HG03139 (cell line): ENCODE measurements around the gene NRN1L.
"Not testable (repeated sequence)": the region's sequence is repeated elsewhere in the genome, so short reads cannot be mapped to it uniquely, and the experiment has no call there.

Experiments used
- ATAC-seq: cut with Tn5 transposase; IDR thresholded peaks from one replicate; pipeline ENCODE4 v1.9.1; 2021; ENCODE audit not compliant: unreplicated experiment

Gene NRN1L

GRCh38 chr16:67881621-67882161 lies 3.0 kb upstream of the NRN1L start:
- ATAC-seq = no peak

GRCh38 chr16:67882374-67883145 lies 2.1 kb upstream of the NRN1L start:
- no peak for ATAC-seq

GRCh38 chr16:67883146-67883871 lies 1.4 kb upstream of the NRN1L start:
- no peak for ATAC-seq

GRCh38 chr16:67883872-67884261 lies 818 bp upstream of the NRN1L start:
- no peak for ATAC-seq

GRCh38 chr16:67885545-67885944 lies 860 bp downstream of the NRN1L start:
- no peak for ATAC-seq

GRCh38 chr16:67885976-67886375 lies 1.3 kb downstream of the NRN1L start:
- no peak for ATAC-seq

GRCh38 chr16:67886387-67886786 lies 1.7 kb downstream of the NRN1L start:
- ATAC-seq = no peak

- ATAC-seq = no peak
Measured at GRCh38 chr16:67888331-67888730, 3.6 kb downstream of the NRN1L start.

GRCh38 chr16:67892375-67892774 lies 7.7 kb downstream of the NRN1L start:
- ATAC-seq = no peak

GRCh38 chr16:67892899-67893742 lies 8.4 kb downstream of the NRN1L start, which contains the start of gene PSKH1:
Gene PSKH1 (plus strand): TSS chr16:67893254. CDS start chr16:67908750, 15,496 bp downstream.
- ATAC-seq = peak; percentile 75

- ATAC-seq = no peak
Measured at GRCh38 chr16:67893743-67894399, 9.2 kb downstream of the NRN1L start.

- ATAC-seq = no peak
Measured at GRCh38 chr16:67897231-67897630, 12.5 kb downstream of the NRN1L start.

GRCh38 chr16:67901734-67902133 lies 17.0 kb downstream of the NRN1L start:
- ATAC-seq = no peak

- no peak for ATAC-seq
Measured at GRCh38 chr16:67902831-67903230, 18.1 kb downstream of the NRN1L start.

- no peak for ATAC-seq
Measured at GRCh38 chr16:67907397-67908180, 22.9 kb downstream of the NRN1L start.

- ATAC-seq = no peak
Measured at GRCh38 chr16:67909056-67909742, 24.5 kb downstream of the NRN1L start.

GRCh38 chr16:67910158-67910557 lies 25.5 kb downstream of the NRN1L start:
- ATAC-seq = no peak

- ATAC-seq = no peak
Measured at GRCh38 chr16:67914758-67915495, 30.2 kb downstream of the NRN1L start.

GRCh38 chr16:67915496-67915769 lies 30.7 kb downstream of the NRN1L start:
- not testable (repeated sequence) for ATAC-seq
